Type B pancreatic cell (in vitro differentiated cells): ENCODE measurements around the gene SEC22A. TPM values are rescaled to one million over a fixed set of nuclear protein-coding genes. Genes with fewer than 3 reads are reported as not detected.
A peak's percentile ranks its signal among the peaks of the same experiment; 100 is the strongest.

Experiments
- DNase-seq: peaks from one replicate; pipeline ENCODE4 v3.0.0; 2021; ENCODE audit warnings: mixed read lengths; ENCODE audit not compliant: unreplicated experiment; ENCODE audit errors: extremely low spot score
- H3K27ac Mint-ChIP-seq: 2 replicates; pipeline ENCODE4 v1.8.0; 2021; ENCODE audit warnings: mild to moderate bottlenecking, mixed read lengths
- H3K27me3 Mint-ChIP-seq: 2 replicates; pipeline ENCODE4 v1.8.0; 2021; ENCODE audit warnings: mixed read lengths
- H3K36me3 Mint-ChIP-seq: 2 replicates; pipeline ENCODE4 v1.8.0; 2021; ENCODE audit warnings: mixed read lengths
- H3K4me1 Mint-ChIP-seq: one replicate; pipeline ENCODE4 v1.8.0; 2021; ENCODE audit warnings: mixed read lengths; ENCODE audit not compliant: unreplicated experiment
- H3K4me3 Mint-ChIP-seq: 2 replicates; pipeline ENCODE4 v1.8.0; 2021; ENCODE audit warnings: mild to moderate bottlenecking, mixed read lengths
- H3K9me3 Mint-ChIP-seq: 2 replicates; pipeline ENCODE4 v1.8.0; 2021; ENCODE audit warnings: mixed read lengths
- CTCF ChIP-seq: fragments of 200-600 bp; sonication (generic); conservative IDR thresholded peaks from 2 replicates; pipeline ENCODE4 v1.5.0; 2021; ENCODE audit warnings: antibody characterized with exemption, mild to moderate bottlenecking
- total RNA-seq: library from RNA; stranded (reverse); gene quantifications from 2 replicates; pipeline ENCODE4 v1.2.1, GENCODE V29; 2021; ENCODE audit warnings: low replicate concordance

SEC22A gene
- total RNA-seq, 1 donor from 2014 or later = 15.6 TPM

- Mint-ChIP-seq H3K4me3 (no peak overlapping the region), H3K27ac (no peak overlapping the region), H3K9me3 (no peaks in the 10 kb centered on the region), H3K36me3 (peaks cover 10% of the 10 kb centered on the region), H3K27me3 (no peaks in the 10 kb centered on the region), H3K4me1 (peaks cover 6% of the 10 kb centered on the region)
- DNase-seq = no peak
- no peak for TF ChIP-seq CTCF
Measured at GRCh38 chr3:123258359-123258758, 56.6 kb downstream of the SEC22A start.

GRCh38 chr3:123258811-123259420 lies 57.2 kb downstream of the SEC22A start:
- Mint-ChIP-seq H3K27ac (no peak overlapping the region), H3K4me3 (no peak overlapping the region), H3K36me3 (peaks cover 10% of the 10 kb centered on the region), H3K4me1 (peaks cover 6% of the 10 kb centered on the region), H3K27me3 (no peaks in the 10 kb centered on the region), H3K9me3 (no peaks in the 10 kb centered on the region)
- TF ChIP-seq CTCF = peak; percentile 83
- no peak for DNase-seq

GRCh38 chr3:123261666-123262065 lies 59.9 kb downstream of the SEC22A start:
- no peak for TF ChIP-seq CTCF
- no peak for DNase-seq
- no peaks in the 10 kb centered on the region for H3K27me3 Mint-ChIP-seq
- peaks cover 6% of the 10 kb centered on the region for H3K4me1 Mint-ChIP-seq
- H3K36me3 Mint-ChIP-seq = peaks cover 21% of the 10 kb centered on the region
- H3K4me3 Mint-ChIP-seq = no peak overlapping the region
- peaks cover 3% of the 10 kb centered on the region for H3K9me3 Mint-ChIP-seq
- peak overlapping the region; percentile 95 for H3K27ac Mint-ChIP-seq

- peaks cover 6% of the 10 kb centered on the region for H3K4me1 Mint-ChIP-seq
- peak overlapping the region; percentile 95 for H3K27ac Mint-ChIP-seq
- no peak for DNase-seq
- no peak for TF ChIP-seq CTCF
- H3K4me3 Mint-ChIP-seq = no peak overlapping the region
- H3K9me3 Mint-ChIP-seq = peaks cover 5% of the 10 kb centered on the region
- H3K36me3 Mint-ChIP-seq = peaks cover 24% of the 10 kb centered on the region
- no peaks in the 10 kb centered on the region for H3K27me3 Mint-ChIP-seq
Measured at GRCh38 chr3:123262226-123262625, 60.5 kb downstream of the SEC22A start.

GRCh38 chr3:123262868-123263267 lies 61.1 kb downstream of the SEC22A start:
- no peak for TF ChIP-seq CTCF
- Mint-ChIP-seq H3K4me3 (no peak overlapping the region), H3K9me3 (peaks cover 5% of the 10 kb centered on the region), H3K27ac (no peak overlapping the region), H3K36me3 (peaks cover 24% of the 10 kb centered on the region), H3K27me3 (no peaks in the 10 kb centered on the region), H3K4me1 (peaks cover 6% of the 10 kb centered on the region)
- no peak for DNase-seq

GRCh38 chr3:123263941-123264340 lies 62.2 kb downstream of the SEC22A start:
- no peaks in the 10 kb centered on the region for H3K27me3 Mint-ChIP-seq

More at GRCh38 chr3:123263941-123264340, 62.2 kb downstream of the SEC22A start:
- H3K9me3 Mint-ChIP-seq = peaks cover 5% of the 10 kb centered on the region
- H3K27ac Mint-ChIP-seq = no peak overlapping the region
- no peak overlapping the region for H3K4me3 Mint-ChIP-seq
- no peak for TF ChIP-seq CTCF
- DNase-seq = no peak
- peaks cover 2% of the 10 kb centered on the region for H3K4me1 Mint-ChIP-seq
- H3K36me3 Mint-ChIP-seq = peaks cover 24% of the 10 kb centered on the region
